ENCODE results near the gene PCP2.

The PCP2 gene

GRCh38 chr19:7640803-7641202 lies 7.3 kb upstream of the PCP2 start:
- TF ChIP-seq CTCF (IDR thresholded peaks at IDR 0.05; ENCODE audit: low read depth, low read length, missing control alignments): no peak
- DNase-seq (ENCODE audit: low read depth): no peak
- in situ Hi-C loops (cut with HindIII; ENCODE audit: low sequenced_read_pairs): no loop called here
- H3K4me3 ChIP-seq (ENCODE audit: low read depth, low read length): no peak overlapping the region

- DNase-seq (ENCODE audit: low read depth): no peak
- no peak for TF ChIP-seq CTCF (IDR thresholded peaks at IDR 0.05; ENCODE audit: low read depth, low read length, missing control alignments)
- in situ Hi-C loops (cut with HindIII; ENCODE audit: low sequenced_read_pairs): no loop called here
- H3K4me3 ChIP-seq (ENCODE audit: low read depth, low read length): no peak overlapping the region
Observed at GRCh38 chr19:7639863-7640348, 6.4 kb upstream of the PCP2 start.

- in situ Hi-C loops (cut with HindIII; ENCODE audit: low sequenced_read_pairs): no loop called here
- TF ChIP-seq CTCF (IDR thresholded peaks at IDR 0.05; ENCODE audit: low read depth, low read length, missing control alignments): no peak
- no peak overlapping the region for H3K4me3 ChIP-seq (ENCODE audit: low read depth, low read length)
- no peak for DNase-seq (ENCODE audit: low read depth)
Observed at GRCh38 chr19:7638802-7639465, 5.4 kb upstream of the PCP2 start.

- peak overlapping the region; percentile 29 for H3K4me3 ChIP-seq (ENCODE audit: low read depth, low read length)
- TF ChIP-seq CTCF (IDR thresholded peaks at IDR 0.05; ENCODE audit: low read depth, low read length, missing control alignments): no peak
- in situ Hi-C loops (cut with HindIII; ENCODE audit: low sequenced_read_pairs): no loop called here
- no peak for DNase-seq (ENCODE audit: low read depth)
Observed at GRCh38 chr19:7637374-7638256, 4.1 kb upstream of the PCP2 start.

GRCh38 chr19:7636691-7637373 lies 3.3 kb upstream of the PCP2 start, which contains the start of gene STXBP2:
Gene STXBP2, plus strand, starts transcription at chr19:7637110. Its CDS starts 40 bp downstream, at chr19:7637150.
- in situ Hi-C loops (cut with HindIII; ENCODE audit: low sequenced_read_pairs): no loop called here
- no peak for TF ChIP-seq CTCF (IDR thresholded peaks at IDR 0.05; ENCODE audit: low read depth, low read length, missing control alignments)
- H3K4me3 ChIP-seq (ENCODE audit: low read depth, low read length): peak within 1 kb of the TSS; percentile 29

GRCh38 chr19:7636317-7636690 lies 2.8 kb upstream of the PCP2 start:
- in situ Hi-C loops (cut with HindIII; ENCODE audit: low sequenced_read_pairs): no loop called here
- H3K4me3 ChIP-seq (ENCODE audit: low read depth, low read length): no peak overlapping the region
- DNase-seq (ENCODE audit: low read depth): no peak
- no peak for TF ChIP-seq CTCF (IDR thresholded peaks at IDR 0.05; ENCODE audit: low read depth, low read length, missing control alignments)

More at GRCh38 chr19:7636691-7637373, 3.3 kb upstream of the PCP2 start, which contains the start of gene STXBP2:
- DNase-seq (ENCODE audit: low read depth): no peak

Measured in astrocyte of the cerebellum (primary cell).